SK-N-SH treated with all-trans-retinoic acid at 6 μM for 48 hours (cell line): Measurements from ENCODE around the gene NKX6-2.
"Not testable (repeated sequence)": the region's sequence is repeated elsewhere in the genome, so short reads cannot be mapped to it uniquely, and the experiment has no call there.

Source experiments
- ATAC-seq: fragments of 200-7000 bp; cut with Tn5 transposase; 3 replicates; pipeline ENCODE4 v1.9.1; 2020; ENCODE audit warnings: mild to moderate bottlenecking, moderate library complexity
- ARNTL ChIP-seq: fragments of 450-650 bp; formaldehyde crosslinking; IDR thresholded peaks from 2 replicates; pipeline ENCODE4 v1.5.0; 2020; ENCODE audit warnings: low read depth, mild to moderate bottlenecking, moderate library complexity, borderline replicate concordance
- CSDC2 ChIP-seq: fragments of 250-450 bp; sonication (Bioruptor Pico); IDR thresholded peaks from 2 replicates; pipeline ENCODE4 v1.5.0; 2020; ENCODE audit warnings: mild to moderate bottlenecking, moderate library complexity
- CSRNP3 ChIP-seq: fragments of 250-450 bp; sonication (Bioruptor Pico); IDR thresholded peaks from 2 replicates; pipeline ENCODE4 v1.5.1; 2021; ENCODE audit warnings: mild to moderate bottlenecking, moderate library complexity
- ESRRG ChIP-seq: fragments of 250-450 bp; sonication (Bioruptor Pico); IDR thresholded peaks from 2 replicates; pipeline ENCODE4 v1.6.1; 2021; ENCODE audit warnings: mild to moderate bottlenecking
- GLIS3 ChIP-seq: fragments of 250-450 bp; sonication (Bioruptor Pico); IDR thresholded peaks from 2 replicates; pipeline ENCODE4 v1.5.0; 2020; ENCODE audit warnings: mild to moderate bottlenecking, moderate library complexity
- OSR1 ChIP-seq: fragments of 250-450 bp; sonication (Bioruptor Pico); IDR thresholded peaks from 2 replicates; pipeline ENCODE4 v1.8.0; 2022; ENCODE audit warnings: moderate library complexity, mild to moderate bottlenecking, inconsistent platforms
- PPARA ChIP-seq: fragments of 250-450 bp; sonication (Bioruptor Pico); IDR thresholded peaks from 2 replicates; pipeline ENCODE4 v1.5.0; 2020; ENCODE audit warnings: mild to moderate bottlenecking, borderline replicate concordance
- TCF4 ChIP-seq: fragments of 250-450 bp; sonication (Bioruptor Pico); IDR thresholded peaks from 2 replicates; pipeline ENCODE4 v1.8.0; 2021; ENCODE audit warnings: mild to moderate bottlenecking, moderate library complexity, borderline replicate concordance
- TOX ChIP-seq: fragments of 250-450 bp; sonication (Bioruptor Pico); IDR thresholded peaks from 2 replicates; pipeline ENCODE4 v1.8.0; 2021; ENCODE audit warnings: mild to moderate bottlenecking, moderate library complexity, borderline replicate concordance
- TSHZ2 ChIP-seq: fragments of 250-450 bp; sonication (Bioruptor Pico); IDR thresholded peaks from 2 replicates; pipeline ENCODE4 v1.5.0; 2020; ENCODE audit warnings: mild to moderate bottlenecking, moderate library complexity
- ZC3H10 ChIP-seq: fragments of 250-450 bp; sonication (Bioruptor Pico); IDR thresholded peaks from 2 replicates; pipeline ENCODE4 v1.5.1; 2021; ENCODE audit warnings: mild to moderate bottlenecking, moderate library complexity
- ZFP3 ChIP-seq: fragments of 250-450 bp; sonication (Bioruptor Pico); IDR thresholded peaks from 2 replicates; pipeline ENCODE4 v1.5.0; 2020; ENCODE audit warnings: mild to moderate bottlenecking, moderate library complexity
- ZFP30 ChIP-seq: fragments of 450-650 bp; formaldehyde crosslinking; IDR thresholded peaks from 2 replicates; pipeline ENCODE4 v1.5.0; 2022; ENCODE audit warnings: mild to moderate bottlenecking, moderate library complexity
- ZNF565 ChIP-seq: fragments of 450-650 bp; formaldehyde crosslinking; conservative IDR thresholded peaks from 2 replicates; pipeline ENCODE4 v1.5.0; 2020; ENCODE audit warnings: low read depth, mild to moderate bottlenecking, moderate library complexity
- ZNF8 ChIP-seq: fragments of 450-650 bp; formaldehyde crosslinking; IDR thresholded peaks from 2 replicates; pipeline ENCODE4 v1.5.0; 2020; ENCODE audit warnings: mild to moderate bottlenecking, moderate library complexity
- TF ChIP-seq, protein P1 (sequence below): fragments of 250-450 bp; sonication (Bioruptor Pico); IDR thresholded peaks from 2 replicates; pipeline ENCODE4 v1.8.0; 2021; ENCODE audit warnings: low read depth, mild to moderate bottlenecking, moderate library complexity, borderline replicate concordance
- TF ChIP-seq, protein P2 (sequence below): fragments of 250-450 bp; sonication (Bioruptor Pico); IDR thresholded peaks from 2 replicates; pipeline ENCODE4 v1.5.1; 2020; ENCODE audit warnings: low read depth, mild to moderate bottlenecking, moderate library complexity

Gene NKX6-2

DNA sequence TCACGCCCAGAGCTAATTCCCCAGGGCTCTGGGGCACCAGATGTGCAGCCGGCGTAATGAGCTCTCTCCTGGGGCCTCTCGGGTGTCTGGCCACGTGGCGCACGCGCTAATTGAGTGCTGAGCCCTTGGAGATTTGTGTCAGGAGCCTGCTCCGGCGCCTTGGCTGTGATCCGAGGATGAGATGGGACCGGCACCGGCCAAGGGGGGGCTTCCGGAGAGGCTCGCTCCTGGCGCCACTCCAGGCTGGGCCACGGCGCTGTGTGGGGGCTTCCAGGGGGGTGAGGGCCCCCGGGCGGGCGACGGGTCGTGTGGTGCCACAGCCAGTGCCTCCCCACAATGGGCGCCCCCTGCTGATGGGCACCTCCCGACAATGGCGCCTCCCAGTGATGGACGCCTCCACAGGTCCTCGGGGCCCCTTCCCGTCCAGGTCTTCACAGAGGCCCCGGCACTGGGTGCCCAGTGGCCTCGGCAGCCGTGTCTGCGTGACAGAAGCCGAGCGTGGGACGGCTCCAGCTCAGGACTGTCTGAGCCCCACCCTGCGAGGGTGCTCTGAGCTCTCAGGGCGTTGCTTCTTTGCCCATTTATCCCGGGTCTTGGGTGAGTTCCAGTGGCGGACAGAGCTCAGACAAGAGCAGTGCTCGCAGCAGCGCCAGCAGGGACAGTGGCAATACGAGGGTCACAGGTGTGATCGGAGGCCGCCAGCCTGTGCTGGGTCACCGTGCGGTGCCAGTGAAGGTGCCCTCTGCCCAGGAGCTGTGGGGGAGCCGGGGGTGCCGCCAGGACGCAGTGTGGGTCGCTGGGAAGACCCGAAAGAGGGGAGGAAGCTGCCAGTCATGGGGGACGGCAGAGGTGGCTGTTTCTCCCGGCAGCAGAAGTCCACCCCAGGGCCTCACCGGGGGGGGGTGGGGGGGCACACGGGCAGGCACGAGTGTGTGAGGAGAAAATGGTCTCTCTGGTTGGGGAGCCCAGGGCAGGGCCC lies 8.2 kb upstream of the NKX6-2 start:
- ATAC-seq: peak; percentile 52
- TF ChIP-seq PPARA (CRISPR knock-in tag): no peak
- TF ChIP-seq ZFP30: no peak
- TF ChIP-seq ESRRG (CRISPR knock-in tag): no peak
- TF ChIP-seq TCF4 (CRISPR knock-in tag): no peak
- TF ChIP-seq, all 23 proteins: peak for 0

- ATAC-seq: no peak
- TF ChIP-seq ZC3H10 (CRISPR knock-in tag): no peak
- no peak for TF ChIP-seq ARNTL (CRISPR knock-in tag)
- TF ChIP-seq TOX (CRISPR knock-in tag): no peak
These were observed 7.3 kb upstream of the NKX6-2 start for GRCh38 chr10:132793213-132793612.

- ATAC-seq: no peak
- TF ChIP-seq CSRNP3 (CRISPR knock-in tag) (no peak), TOX (CRISPR knock-in tag) (no peak), GLIS3 (CRISPR knock-in tag) (no peak), ZC3H10 (CRISPR knock-in tag) (no peak), OSR1 (no peak), CSDC2 (CRISPR knock-in tag) (no peak), ZFP3 (CRISPR knock-in tag) (no peak), ZNF565 (no peak), ARNTL (CRISPR knock-in tag) (no peak), TSHZ2 (no peak), ZNF8 (CRISPR knock-in tag) (no peak)
- TF ChIP-seq, protein P1, sequence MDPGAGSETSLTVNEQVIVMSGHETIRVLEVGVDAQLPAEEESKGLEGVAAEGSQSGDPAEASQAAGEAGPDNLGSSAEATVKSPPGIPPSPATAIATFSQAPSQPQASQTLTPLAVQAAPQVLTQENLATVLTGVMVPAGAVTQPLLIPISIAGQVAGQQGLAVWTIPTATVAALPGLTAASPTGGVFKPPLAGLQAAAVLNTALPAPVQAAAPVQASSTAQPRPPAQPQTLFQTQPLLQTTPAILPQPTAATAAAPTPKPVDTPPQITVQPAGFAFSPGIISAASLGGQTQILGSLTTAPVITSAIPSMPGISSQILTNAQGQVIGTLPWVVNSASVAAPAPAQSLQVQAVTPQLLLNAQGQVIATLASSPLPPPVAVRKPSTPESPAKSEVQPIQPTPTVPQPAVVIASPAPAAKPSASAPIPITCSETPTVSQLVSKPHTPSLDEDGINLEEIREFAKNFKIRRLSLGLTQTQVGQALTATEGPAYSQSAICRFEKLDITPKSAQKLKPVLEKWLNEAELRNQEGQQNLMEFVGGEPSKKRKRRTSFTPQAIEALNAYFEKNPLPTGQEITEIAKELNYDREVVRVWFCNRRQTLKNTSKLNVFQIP (CRISPR knock-in tag): no peak
- TF ChIP-seq, protein P2, sequence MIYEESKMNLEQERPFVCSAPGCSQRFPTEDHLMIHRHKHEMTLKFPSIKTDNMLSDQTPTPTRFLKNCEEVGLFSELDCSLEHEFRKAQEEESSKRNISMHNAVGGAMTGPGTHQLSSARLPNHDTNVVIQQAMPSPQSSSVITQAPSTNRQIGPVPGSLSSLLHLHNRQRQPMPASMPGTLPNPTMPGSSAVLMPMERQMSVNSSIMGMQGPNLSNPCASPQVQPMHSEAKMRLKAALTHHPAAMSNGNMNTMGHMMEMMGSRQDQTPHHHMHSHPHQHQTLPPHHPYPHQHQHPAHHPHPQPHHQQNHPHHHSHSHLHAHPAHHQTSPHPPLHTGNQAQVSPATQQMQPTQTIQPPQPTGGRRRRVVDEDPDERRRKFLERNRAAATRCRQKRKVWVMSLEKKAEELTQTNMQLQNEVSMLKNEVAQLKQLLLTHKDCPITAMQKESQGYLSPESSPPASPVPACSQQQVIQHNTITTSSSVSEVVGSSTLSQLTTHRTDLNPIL (CRISPR knock-in tag): no peak
These were observed 6.8 kb upstream of the NKX6-2 start for GRCh38 chr10:132792796-132793195.

- not testable (repeated sequence) for ATAC-seq
These were observed 6.2 kb upstream of the NKX6-2 start for GRCh38 chr10:132792099-132792498.
